Activated CD4-positive, CD25-positive, alpha-beta regulatory T cell (primary cell): ENCODE results near the gene CMTM8.

Source experiments
- DNase-seq, 4 experiments: peaks; one replicate each; lab custom pipeline; 2025; lab: John Stamatoyannopoulos, UW

CMTM8 gene

DNA sequence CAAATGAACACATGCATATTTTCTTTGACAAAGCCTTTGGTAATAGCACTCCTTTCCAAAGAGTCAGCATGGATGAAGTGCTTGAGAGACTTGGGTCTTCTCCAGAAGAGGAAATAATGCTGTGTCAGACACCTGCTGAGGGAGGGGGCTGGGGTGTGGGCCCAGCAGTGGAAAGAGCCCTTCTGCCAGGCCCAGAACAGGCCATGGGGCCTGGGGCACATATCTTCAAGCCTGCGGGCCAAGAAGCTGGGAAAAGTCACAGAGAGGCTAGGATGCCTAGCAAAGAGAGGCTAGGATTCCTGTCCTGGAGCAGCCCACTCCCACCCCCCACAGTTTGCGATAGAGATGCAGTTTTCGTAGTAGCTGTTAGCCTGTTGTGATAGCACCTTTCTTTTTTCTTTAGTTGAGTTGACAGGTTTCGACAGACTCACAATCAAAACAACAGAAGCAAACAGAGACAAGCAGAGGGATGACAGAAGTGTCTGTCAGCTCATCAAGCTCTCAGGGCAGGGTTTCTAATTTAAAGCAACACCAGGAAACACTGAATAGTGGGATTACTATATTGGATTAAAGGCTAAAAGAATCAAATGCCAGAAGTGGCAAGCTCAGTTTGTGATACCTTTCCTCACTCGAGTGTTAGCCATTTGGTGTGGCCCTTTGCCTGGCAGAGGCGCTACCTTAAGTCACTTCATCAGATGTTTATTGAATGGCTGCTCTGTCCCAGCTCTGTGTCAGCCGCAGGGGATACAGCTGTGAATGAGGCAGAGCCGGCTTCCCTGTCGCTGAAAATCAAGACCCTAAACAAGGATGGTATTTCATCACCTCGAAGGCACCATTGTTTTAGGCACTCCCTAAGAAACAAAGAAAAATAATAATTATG, 172.1 kb downstream of the CMTM8 start:
- DNase-seq: no peak

GRCh38 chr3:32411442-32411841, 173.0 kb downstream of the CMTM8 start:
- no peak for DNase-seq

DNA sequence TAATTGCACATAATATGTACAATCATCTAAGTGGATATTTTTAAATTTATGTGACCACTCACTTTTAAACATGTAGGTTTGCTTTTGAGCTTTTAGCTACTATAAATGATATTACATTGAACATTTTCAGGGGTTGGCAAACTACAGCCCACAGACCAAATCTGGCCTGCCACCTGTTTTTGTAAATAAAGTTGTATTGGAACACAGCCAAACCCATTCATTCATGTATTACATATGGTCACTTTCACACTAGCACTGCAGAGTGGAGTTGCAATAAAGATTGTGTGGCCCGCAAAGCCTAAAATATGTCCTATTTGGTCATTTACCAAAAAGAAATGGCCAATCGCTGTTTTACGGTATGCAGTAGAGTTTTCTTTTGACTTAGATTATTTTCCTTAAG, 174.4 kb downstream of the CMTM8 start:
- DNase-seq: no peak

DNA sequence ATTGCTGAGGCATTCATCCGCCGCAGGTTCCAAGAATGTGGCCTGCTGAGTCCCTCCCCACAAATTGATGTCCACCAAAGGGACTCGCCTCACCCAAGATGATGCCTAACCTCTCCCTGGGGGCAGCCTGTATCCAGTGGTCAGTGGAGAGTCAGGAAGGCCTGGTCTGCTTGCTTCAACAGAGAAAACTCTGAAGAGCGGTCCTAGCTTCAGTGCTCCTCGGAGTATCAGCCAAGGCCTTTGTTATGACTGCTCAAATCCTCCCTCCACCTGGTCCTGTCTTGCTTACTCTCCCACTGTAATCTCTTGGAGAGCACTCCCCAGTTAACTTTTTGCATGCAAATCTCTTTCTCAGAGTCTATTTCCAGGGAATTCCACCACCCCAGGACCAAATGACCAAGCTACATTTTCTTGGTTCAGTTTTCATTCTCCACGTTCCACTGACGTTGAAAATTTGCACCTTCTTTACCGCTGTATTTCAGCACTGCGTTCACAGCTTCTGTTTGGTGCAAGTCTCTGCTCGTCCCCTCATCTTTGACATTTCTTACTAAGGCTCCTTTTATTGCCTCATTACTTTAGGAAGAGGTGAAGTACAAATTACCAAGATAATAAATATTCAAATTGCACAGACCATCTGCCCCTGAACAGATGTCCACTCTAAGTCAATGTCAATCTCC, 175.5 kb downstream of the CMTM8 start:
- DNase-seq: no peak

DNA sequence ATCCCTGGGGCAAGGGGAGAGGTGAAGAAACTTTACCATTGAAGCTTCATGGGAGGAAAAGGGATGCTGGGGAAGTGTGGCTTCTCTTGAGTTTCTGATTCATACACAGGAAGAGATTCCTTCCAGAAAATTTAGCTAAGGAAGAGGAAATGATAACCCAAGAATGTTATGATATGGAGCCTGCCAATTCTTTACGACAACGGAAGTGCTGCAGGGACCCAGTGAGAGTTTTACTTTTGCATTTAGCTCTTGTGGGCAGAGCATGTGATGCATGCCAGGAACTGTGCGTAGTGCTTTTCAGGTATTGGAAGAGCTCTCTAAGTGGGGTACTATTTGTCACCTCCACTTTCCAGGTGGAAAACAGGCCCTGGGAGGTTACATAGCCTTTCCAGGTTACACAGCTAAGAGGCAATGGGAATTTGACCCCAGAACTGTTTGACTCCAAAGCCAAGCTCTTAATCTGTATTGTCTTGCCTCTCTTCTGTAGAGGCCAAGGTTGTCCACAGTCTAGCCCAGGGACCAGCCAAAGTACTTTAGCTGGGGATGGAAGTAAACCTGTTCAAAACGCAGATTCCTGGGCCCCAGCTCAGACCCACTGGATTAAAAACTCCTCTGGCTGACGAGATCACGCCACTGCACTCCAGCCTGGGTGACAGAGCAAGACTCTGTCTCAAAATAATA, 176.2 kb downstream of the CMTM8 start:
- peak in 2 of 4 experiments; percentile 20 to 25 for DNase-seq

- DNase-seq: no peak
Measured at GRCh38 chr3:32419742-32420125, 181.3 kb downstream of the CMTM8 start.
